Suppressor macrophage treated with lipopolysaccharide for 1 hour (primary cell): Measurements from ENCODE around the gene DVL3.

Experiments
- DNase-seq, 3 donors: peaks; one replicate each; pipeline ENCODE4 v3.0.0-alpha.2; 2020 to 2022

DVL3 gene

DNA sequence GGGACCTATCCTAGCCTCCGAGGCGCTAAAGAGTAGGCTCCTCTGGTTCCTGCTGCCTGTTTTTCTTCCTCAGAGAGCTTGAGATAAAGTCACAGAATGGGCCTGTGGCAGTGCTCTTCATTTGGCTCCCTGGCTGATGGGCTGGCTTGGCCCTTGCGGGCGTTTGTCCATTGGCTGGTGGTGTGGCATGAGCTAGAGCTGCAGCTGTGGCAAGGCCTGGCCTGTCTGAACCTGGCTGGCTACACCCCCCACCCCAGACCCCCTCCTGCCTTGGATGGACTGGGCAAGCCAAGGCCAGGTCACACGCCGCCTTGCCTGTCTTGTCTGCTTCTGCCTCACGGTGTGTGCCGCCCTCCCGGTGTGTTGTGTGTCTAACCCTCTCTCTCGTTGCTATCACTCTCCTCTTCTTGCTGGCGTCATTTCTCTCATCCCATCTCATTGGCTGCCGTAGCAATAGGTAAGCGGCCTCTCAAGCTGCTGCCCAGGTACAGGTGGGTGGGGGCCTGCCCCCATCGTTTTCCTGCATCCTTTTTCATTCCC lies 22.7 kb downstream of the DVL3 start:
- DNase-seq = no peak

DNA sequence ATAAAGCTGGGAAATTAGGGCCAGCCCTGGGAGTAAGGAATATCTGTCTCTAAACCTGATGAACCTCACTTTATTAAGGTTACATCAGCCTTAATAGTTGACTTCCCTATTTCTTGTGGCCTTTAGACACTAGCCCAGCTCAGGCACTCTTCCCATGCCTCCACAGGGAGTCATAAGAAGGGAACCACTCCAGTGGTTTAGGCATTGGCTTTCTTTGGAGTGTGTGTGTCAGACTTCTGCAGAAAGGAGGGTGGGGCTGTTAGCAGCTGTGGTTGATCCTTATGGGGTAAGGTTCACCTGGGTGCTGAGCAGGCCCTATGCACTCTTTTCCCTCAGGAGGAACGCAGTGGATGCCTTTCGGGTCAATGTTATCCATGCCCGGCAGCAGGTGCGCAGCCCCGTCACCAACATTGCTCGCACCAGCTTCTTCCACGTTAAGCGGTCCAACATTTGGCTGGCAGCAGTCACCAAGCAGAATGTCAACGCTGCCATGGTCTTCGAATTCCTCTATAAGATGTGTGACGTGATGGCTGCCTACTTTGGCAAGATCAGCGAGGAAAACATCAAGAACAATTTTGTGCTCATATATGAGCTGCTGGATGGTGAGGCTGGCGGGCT lies 23.5 kb downstream of the DVL3 start:
- peak; percentile 60 to 73 (median 68) for DNase-seq

DNA sequence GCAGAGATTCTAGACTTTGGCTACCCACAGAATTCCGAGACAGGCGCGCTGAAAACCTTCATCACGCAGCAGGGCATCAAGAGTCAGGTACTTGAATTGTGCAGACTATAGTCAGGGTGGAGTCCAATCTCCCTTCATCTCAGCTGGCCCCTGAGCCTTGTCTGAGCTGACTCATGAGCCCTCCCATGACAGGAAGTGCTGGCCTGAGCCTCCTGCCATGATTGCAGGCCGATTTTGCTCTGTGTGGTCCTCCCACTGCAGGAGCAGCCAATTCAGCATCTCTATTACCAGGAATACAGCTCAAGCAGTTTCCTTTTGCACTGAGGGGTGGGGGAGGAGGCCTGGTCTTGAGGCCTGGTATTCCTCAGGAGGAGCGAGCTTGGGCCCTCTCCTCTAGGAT lies 25.0 kb downstream of the DVL3 start:
- peak; percentile 40 to 62 (median 59) for DNase-seq

DNA sequence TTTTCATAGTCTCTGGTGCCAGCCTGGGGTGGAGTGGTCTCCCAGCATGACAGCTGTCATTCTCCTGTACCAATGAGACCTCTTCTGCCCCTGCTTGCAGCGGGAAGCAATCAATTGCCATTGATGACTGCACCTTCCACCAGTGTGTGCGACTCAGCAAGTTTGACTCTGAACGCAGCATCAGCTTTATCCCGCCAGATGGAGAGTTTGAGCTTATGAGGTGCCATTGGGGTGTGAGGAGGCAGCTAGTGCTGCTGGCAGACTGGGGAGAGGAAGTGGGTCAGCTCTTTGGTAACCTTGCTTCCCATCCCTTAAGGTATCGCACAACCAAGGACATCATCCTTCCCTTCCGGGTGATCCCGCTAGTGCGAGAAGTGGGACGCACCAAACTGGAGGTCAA lies 26.4 kb downstream of the DVL3 start:
- DNase-seq = no peak

DNA sequence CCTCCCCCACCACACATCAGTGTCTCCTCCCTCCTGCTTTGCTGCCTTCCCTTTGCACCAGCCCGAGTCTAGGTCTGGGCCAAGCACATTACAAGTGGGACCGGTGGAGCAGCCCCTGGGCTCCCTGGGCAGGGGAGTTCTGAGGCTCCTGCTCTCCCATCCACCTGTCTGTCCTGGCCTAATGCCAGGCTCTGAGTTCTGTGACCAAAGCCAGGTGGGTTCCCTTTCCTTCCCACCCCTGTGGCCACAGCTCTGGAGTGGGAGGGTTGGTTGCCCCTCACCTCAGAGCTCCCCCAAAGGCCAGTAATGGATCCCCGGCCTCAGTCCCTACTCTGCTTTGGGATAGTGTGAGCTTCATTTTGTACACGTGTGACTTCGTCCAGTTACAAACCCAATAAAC lies 28.5 kb downstream of the DVL3 start:
- no peak for DNase-seq

DNA sequence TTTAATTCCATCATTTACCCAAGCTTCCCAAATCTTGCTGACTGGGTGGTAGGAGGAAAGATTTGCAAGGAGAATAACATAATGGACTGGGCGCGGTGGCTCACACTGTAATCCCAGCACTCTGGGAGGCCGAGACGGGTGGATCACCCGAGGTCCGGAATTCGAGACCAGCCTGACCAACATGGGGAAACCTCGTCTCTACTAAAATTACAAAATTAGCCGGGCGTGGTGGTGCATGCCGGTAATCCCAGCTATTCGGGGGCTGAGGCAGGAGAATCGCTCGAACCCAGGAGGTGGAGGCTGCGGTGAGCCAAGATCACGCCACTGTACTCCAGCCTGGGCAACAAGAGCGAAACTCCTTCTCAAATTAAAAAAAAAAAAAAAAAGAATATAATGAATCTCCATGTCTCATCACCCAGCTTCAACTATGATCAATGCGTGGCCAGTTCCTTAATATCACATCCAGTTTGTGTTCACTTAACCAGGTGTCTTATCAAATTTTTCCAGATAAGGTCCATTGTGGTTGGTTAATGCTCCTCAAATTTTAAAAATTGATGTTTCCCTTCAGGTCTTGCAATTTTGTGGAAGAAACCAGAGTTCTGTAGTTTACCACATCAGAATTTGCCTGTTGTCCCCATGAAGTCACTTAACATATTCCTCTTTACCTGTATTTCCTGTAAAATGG lies 29.5 kb downstream of the DVL3 start:
- DNase-seq = no peak

DNA sequence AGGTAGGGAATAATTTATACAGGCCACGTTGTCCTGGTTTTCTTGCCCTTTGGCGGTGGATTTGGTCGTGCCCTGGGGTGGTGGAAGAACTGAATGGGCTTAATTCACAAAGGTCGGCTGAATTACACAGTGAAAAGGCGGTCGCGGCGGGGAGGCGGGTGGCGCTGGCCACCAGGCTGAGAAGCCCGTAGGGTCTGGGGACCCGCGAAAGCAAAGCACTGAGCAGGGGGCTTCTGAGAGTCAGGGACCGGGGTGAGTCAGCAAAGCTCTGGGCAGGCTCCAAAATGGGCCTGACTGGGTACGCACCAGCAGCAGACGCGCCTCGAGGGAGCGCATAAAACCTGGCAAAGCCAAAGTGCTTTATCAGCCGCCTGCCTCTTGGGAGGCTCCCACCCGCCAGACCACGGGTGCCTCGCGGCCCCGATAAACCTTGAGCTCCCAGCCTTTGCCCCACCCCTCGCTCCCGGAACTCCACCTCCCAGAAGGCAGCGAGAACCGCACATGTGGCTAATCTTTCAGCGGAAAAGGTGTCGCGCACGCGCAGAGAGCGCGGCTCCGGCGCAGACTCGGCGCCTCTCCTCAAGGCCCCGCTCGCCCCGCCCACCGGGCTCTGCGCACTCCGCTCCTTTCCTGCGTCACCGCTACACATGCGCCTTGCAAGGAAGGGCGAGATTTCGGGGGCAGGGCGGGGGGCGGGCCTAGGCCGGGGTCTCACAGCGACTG lies 30.4 kb downstream of the DVL3 start:
- peak; percentile 100 for DNase-seq

DNA sequence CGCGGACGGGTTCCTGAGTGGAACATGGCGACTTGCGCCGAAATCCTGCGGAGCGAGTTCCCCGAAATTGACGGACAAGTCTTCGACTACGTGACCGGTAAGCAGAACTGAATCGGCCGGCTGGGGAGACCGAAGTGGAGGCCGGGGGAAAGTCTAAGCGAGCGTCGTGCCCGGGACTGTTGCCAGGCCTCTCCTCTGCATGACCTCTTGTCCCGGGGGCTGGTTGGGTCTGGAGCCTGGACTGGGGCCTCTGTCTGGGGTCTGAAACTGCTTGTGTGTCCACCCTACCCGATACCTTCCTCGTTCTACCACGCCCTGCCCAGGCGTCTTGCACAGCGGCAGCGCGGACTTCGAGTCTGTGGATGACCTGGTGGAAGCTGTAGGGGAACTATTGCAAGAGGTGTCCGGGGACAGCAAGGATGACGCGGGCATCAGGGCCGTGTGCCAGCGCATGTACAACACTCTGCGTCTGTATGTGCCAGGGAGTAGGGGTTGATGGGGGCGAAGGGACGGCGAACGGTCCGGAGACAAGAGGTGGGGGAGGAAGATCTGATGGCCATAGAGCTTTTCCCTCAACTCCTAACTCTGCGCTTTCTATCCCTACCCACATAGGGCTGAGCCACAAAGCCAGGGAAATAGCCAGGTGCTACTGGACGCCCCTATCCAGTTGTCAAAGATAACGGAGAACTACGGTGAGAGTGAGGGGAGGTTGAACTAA lies 31.2 kb downstream of the DVL3 start, which contains the start of gene ABCF3:
Gene ABCF3 (plus strand): TSS at position 16 of the 718 bp plus-strand sequence. CDS start 9 bp downstream, at position 25.
- DNase-seq = peak; percentile 46 to 67 (median 54)

DNA sequence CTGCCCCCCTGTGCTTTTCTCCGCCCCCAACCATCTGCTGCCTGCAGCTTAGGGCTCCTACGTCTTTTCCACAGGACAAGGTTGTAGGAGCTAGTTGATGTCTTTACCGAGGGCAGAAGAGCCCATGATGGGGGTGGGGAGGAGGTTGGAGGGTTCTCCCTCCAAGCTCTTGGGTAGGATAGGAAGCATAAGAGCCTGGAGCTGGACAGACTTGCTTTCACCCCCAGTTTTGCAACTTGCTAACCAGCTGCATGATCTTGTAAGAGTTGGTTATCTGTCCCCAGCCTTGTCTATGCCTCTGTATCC lies 31.7 kb downstream of the DVL3 start:
- DNase-seq = no peak

DNA sequence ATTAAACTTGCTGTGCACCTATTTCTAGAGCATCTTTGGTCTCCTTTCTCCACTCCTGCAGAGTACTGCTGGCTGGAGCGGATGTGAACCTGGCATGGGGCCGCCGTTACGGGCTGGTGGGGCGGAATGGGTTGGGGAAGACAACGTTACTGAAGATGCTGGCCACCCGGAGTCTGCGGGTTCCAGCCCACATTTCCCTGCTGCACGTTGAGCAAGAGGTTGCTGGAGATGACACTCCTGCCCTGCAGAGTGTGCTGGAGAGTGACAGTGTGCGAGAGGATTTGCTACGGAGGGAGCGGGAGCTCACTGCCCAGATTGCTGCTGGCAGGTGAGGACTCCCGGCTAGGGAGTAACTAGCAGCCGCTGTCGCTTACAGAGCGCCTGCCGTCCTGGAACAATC lies 32.9 kb downstream of the DVL3 start:
- DNase-seq = no peak

DNA sequence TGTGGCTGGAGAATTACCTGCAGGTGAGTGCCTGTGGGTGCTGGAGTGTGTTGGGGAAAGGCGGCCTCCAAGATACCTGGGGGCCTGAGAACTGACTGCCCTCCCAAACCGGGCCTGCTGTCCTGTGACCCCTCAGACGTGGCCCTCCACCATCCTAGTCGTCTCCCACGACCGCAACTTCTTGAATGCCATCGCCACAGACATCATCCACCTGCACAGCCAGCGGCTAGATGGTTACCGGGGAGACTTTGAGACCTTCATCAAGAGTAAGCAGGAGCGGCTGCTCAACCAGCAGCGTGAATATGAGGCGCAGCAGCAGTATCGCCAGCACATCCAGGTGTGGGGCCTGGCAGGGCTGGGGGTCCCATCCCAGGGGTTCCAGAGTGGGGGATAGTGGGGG lies 34.2 kb downstream of the DVL3 start:
- no peak for DNase-seq

DNA sequence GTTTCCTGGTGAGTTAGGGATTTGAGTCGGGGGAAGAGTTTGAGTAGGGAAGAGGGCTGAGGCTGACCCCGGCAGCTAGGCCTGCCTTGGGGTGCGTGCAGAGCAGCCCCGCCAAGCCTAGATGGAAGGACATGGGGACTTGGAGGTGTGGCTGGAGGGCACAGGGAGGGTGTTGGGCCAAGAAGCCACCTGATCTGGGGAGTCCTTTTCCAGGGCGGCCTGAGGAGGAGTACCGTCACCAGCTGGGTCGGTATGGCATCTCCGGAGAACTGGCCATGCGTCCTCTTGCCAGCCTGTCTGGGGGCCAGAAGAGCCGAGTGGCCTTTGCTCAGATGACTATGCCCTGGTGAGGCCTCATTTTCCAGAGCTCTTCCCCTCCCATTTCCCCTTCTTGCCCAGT lies 37.7 kb downstream of the DVL3 start:
- no peak for DNase-seq

DNA sequence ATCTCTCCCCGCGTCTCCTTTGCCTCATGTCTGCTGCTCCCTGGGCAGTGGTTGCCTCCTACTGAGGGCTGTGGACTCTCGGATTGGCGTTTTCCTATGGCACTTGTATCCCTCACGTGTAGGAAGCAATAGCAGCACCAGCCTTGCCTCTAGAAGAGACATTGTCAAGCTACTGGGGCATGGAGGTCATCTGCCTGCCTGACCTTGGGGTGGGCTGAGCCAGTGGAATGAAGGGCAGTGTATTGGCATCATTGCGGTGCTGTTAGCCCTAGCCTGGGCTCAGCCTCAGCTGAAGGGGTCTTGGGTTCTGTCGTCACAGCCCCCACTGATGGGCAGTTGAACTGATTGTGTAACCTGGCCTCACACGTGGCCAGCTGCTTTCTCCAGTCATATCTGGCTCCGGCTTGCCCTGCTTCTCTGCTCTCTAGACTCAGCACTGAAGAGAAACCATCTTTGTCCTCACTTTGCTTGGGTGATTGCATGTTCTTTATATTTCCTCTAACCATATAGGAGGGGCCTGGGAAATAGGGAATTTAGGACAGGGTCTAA lies 38.9 kb downstream of the DVL3 start:
- no peak for DNase-seq

DNA sequence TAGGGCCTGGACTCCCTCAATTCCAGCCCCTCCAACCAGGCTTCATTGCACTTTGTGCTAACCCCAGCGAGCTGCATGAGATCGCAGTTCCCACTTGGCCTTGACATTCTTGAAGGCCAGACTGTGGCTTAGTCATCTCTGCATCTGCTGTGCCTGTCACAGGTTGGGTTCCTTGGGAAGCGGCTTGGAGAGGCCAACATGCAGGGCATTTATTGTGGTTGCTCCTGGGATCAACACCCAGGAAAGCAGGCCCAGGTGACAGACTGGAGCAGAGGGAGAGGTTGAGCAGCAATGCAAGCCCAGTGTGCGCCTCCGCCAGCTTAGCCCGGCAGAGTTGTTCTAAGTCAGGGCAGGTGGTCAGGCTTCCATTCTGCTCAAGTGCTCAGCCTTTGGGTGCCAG lies 41.4 kb downstream of the DVL3 start:
- no peak for DNase-seq

DNA sequence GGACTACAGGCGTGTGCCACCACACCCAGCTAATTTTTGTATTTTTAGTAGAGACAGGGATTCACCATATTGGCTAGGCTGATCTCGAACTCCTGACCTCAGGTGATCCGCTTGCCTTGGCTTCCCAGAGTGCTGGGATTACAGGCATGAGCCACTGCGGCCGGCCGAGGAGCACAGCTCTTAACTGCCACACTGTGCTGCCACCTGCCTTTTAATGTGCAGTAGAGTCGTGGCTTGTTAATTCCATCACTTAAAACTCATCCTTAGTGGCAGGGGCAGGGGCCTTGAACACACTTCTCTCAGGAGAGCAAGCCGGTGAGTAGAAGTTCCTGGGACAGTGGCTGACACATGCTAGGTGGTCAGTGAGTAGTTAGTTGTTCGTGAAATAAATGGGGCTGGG lies 43.3 kb downstream of the DVL3 start:
- no peak for DNase-seq

DNA sequence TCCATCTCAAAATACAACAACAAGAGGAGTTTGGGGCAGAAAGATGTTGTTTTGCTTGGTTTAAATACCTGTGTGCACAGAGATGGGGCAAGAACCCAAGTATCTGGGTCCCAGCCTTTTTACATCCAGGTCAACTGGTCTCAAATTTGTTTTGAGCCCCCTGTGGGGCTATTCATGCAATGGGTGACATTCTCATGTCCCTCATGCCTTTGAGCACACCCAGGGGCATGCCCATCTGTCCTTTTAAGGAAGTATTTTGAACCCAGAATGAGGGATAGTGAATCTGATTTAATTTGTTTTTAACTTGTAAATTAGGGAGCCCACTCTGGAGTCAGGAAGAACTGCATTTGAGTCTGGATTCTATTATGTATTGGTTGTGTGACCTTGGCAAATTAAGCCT lies 45.6 kb downstream of the DVL3 start:
- DNase-seq = no peak

DNA sequence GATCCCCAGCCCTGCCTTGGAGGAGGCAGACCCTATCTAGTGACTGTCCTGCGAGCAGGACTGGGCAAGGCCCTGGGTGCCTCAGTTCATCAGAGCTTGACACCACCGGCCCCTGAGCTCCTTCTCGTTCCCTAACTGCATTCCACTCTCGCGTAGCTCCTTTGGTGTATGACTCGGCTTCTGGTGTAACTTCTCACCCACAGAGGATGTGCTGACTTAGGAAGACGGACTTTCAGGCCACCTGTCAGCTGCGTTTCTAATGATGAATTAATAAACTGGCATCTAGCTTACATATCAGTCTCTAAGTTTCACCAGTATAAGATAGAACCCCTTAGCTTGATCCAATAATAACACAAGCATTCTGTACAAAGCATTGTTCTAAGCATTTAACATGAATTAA lies 48.3 kb downstream of the DVL3 start:
- DNase-seq = no peak

DNA sequence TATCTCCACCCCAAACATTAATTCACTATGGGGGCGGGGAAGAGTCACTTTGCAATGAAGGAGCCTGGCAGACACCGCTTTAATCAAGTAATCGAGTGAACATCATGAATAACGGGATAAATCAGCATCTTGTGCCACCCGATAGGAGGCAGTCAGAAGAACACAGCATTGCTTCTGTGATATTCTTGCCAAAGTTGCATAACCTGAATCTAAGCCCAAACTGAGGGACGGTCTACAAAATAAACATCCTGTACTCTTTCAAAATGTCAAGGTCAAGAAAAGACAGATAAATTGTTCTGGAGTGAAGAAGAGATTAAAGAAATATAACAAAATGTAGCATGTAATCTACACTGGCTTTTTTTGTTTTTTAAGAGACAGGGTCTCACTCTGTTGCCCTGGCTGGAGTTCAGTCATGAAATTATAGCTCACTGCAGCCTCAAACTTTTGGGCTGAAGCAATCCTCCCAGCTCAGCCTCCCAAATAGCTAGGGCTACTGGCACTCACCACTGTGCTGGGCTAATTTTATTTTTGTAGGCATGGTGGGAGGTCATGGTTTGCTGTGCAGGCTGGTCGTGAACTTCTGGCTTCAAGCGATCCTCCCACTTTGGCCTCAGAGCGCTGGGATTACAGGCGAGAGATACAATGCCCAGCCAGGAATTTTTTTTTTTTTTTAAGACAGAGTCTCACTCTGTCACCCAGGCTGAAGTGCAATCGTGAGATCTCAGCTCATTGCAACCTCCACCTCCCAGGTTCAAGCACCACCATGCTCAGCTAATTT lies 54.2 kb downstream of the DVL3 start:
- no peak for DNase-seq

DNA sequence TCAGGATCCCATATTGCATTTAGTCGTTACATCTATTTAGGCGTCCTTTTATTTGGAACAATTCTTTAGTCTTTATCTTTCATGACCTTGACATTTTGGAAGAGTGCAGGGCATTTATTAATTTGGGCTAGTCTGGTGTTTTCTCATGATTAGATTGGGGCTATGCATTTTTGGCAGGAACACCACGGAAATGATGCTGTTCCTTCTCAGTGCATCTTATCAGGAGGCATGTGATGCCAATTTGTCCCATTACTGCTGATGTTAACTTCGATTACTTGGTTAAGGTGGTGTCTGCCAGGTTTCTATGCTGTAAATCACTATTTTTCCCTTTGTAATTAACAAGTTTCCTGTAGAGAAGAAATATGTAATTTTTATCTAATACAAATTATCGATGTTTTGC lies 56.1 kb downstream of the DVL3 start:
- DNase-seq = no peak

DNA sequence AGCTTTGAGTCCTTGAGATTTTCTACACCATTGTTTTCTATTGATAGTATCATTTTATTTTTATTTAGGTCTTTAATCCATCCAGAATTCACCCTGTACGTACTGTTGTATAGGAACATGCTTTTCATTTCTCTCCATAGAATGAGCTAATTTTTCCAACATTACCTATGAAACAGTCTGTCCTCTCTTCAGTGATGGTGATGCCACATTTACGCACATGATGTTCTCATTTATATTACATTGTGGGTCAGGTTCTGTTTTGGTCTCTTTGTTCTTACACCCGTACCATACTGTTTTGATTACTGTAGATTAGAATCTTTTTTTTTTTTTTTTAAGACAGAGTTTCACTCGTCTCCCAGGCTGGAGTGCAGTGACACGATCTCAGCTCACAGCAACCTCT lies 56.5 kb downstream of the DVL3 start:
- DNase-seq = no peak

DNA sequence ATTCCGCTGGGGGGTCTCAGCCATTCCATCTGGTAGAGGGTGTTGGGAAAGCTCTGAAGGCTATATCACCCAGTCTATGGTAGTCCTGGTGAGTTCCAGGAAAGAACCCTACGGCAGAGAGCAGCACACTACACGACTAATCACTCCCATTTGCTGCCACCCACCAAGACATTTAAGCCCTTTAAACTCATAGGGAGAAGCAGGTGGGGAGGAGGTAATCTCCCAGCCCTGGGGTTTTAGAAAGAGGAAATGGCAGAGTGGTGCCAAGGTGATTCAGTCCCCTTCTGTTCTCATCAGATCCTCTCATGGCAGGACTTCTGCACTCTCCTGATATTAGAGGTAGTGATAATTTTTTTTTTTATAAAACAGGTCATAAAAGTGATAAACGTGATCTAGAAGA lies 63.6 kb downstream of the DVL3 start:
- DNase-seq = no peak

DNA sequence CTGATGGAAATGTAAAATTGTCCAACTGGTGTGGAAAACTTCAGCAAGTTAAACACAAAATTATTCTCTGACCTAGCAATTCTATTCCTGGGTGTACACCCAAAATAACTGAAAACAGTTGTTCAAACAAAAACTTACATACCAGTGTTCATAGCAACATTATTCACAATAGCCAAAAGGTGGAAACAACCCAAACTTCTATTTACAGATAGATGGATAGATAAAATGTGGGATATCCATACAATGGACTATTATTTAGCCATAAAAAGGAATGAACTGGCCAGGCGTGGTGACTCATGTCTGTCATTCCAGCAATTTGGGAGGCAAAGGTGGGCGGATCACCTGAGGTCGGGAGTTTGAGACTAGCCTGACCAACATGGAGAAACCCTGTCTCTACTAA lies 67.3 kb downstream of the DVL3 start:
- no peak for DNase-seq
